Neural progenitor cell (in vitro differentiated cells): ENCODE measurements around the gene NT5C1A. TPM values are rescaled to one million over a fixed set of nuclear protein-coding genes. Genes with fewer than 3 reads are reported as not detected.

Source experiments
- DNase-seq: peaks from one replicate; pipeline ENCODE4 v3.0.0-alpha.2; 2016; ENCODE audit warnings: low spot score
- H2AFZ ChIP-seq: fragments of 200-600 bp; sonication (generic); replicated peaks from 2 replicates; pipeline ENCODE4 v1.6.1; 2016; ENCODE audit warnings: antibody characterized with exemption
- H3F3A ChIP-seq: fragments of 200-600 bp; sonication (generic); 2 replicates; pipeline ENCODE4 v1.6.1; 2016; ENCODE audit warnings: antibody characterized with exemption, low read depth
- H3K27ac ChIP-seq: fragments of 200-600 bp; sonication (generic); 2 replicates; pipeline ENCODE4 v1.5.1; 2016; ENCODE audit warnings: mild to moderate bottlenecking
- H3K27me3 ChIP-seq: fragments of 200-600 bp; sonication (generic); 2 replicates; pipeline ENCODE4 v1.6.1; 2016; ENCODE audit warnings: mild to moderate bottlenecking, moderate library complexity
- H3K36me3 ChIP-seq: fragments of 200-600 bp; sonication (generic); 2 replicates; pipeline ENCODE4 v1.5.1; 2016
- H3K4me1 ChIP-seq: fragments of 200-600 bp; sonication (generic); 2 replicates; pipeline ENCODE4 v1.6.1; 2016; ENCODE audit warnings: mixed run types
- H3K4me2 ChIP-seq: fragments of 200-600 bp; sonication (generic); 2 replicates; pipeline ENCODE4 v1.6.1; 2016
- H3K4me3 ChIP-seq: fragments of 200-600 bp; sonication (generic); 2 replicates; pipeline ENCODE4 v1.5.1; 2016
- H3K79me2 ChIP-seq: fragments of 200-600 bp; sonication (generic); 2 replicates; pipeline ENCODE4 v1.6.1; 2016; ENCODE audit warnings: low read depth
- H3K9ac ChIP-seq: fragments of 200-600 bp; sonication (generic); 2 replicates; pipeline ENCODE4 v1.6.1; 2016
- H3K9me3 ChIP-seq: fragments of 200-600 bp; sonication (generic); 2 replicates; pipeline ENCODE4 v1.5.1; 2016; ENCODE audit warnings: low read depth
- H4K20me1 ChIP-seq: fragments of 200-600 bp; sonication (generic); 2 replicates; pipeline ENCODE4 v1.6.1; 2016; ENCODE audit warnings: low read depth
- H3K27ac Mint-ChIP-seq: 3 replicates; pipeline ENCODE4 v1.8.0; 2021; ENCODE audit warnings: mixed read lengths
- H3K27me3 Mint-ChIP-seq: 2 replicates; pipeline ENCODE4 v1.8.0; 2022; ENCODE audit warnings: low read depth, mild to moderate bottlenecking, inconsistent platforms, moderate library complexity, mixed read lengths; ENCODE audit not compliant: insufficient read depth
- H3K36me3 Mint-ChIP-seq: 3 replicates; pipeline ENCODE4 v1.8.0; 2021; ENCODE audit warnings: mixed read lengths
- H3K4me1 Mint-ChIP-seq: 3 replicates; pipeline ENCODE4 v1.8.0; 2021; ENCODE audit warnings: mixed read lengths
- H3K4me3 Mint-ChIP-seq: 3 replicates; pipeline ENCODE4 v1.8.0; 2021; ENCODE audit warnings: mild to moderate bottlenecking, moderate library complexity, mixed read lengths
- H3K9me3 Mint-ChIP-seq: 3 replicates; pipeline ENCODE4 v1.8.0; 2020; ENCODE audit warnings: mixed read lengths
- EZH2 ChIP-seq: fragments of 200-600 bp; sonication (generic); IDR thresholded peaks from 2 replicates; pipeline ENCODE4 v1.6.1; 2017; ENCODE audit warnings: antibody characterized with exemption, mild to moderate bottlenecking, moderate library complexity
- EZH2phosphoT487 ChIP-seq: fragments of 200-600 bp; sonication (generic); IDR thresholded peaks from 2 replicates; pipeline ENCODE4 v1.6.1; 2017; ENCODE audit warnings: antibody characterized with exemption
- total RNA-seq: library from RNA; depleted of rRNA; stranded (reverse); fragments of >200 nt; gene quantifications from 2 replicates; pipeline ENCODE4 v1.2.3, GENCODE V29; 2015; ENCODE audit warnings: low replicate concordance
- TF ChIP-seq, protein P1 (sequence below): fragments of 200-600 bp; sonication (generic); IDR thresholded peaks from 2 replicates; pipeline ENCODE4 v1.5.1; 2017; ENCODE audit warnings: antibody characterized with exemption, mild to moderate bottlenecking

The NT5C1A gene
- total RNA-seq, 1 donor from 2014 or later, result not detected

GRCh38 chr1:39653546-39654031 is 18.3 kb downstream of the NT5C1A start:
- H3K4me3 Mint-ChIP-seq, result no peak overlapping the region
- H3K36me3 ChIP-seq, result no peaks in the 10 kb centered on the region
- no peaks in the 10 kb centered on the region for H4K20me1 ChIP-seq
- peaks cover 11% of the 10 kb centered on the region for H3K27me3 Mint-ChIP-seq
- no peak overlapping the region for H3K9ac ChIP-seq
- no peaks in the 10 kb centered on the region for H3K79me2 ChIP-seq
- H3K4me2 ChIP-seq, result no peak overlapping the region
- peak overlapping the region; percentile 70 for H2AFZ ChIP-seq
- no peaks in the 10 kb centered on the region for H3K9me3 Mint-ChIP-seq
- no peaks in the 10 kb centered on the region for H3F3A ChIP-seq
- H3K9me3 ChIP-seq, result no peaks in the 10 kb centered on the region
- H3K27ac ChIP-seq, result no peak overlapping the region
- DNase-seq, result peak; percentile 80
- H3K4me1 ChIP-seq, result no peaks in the 10 kb centered on the region
- peak overlapping the region; percentile 1 for H3K27ac Mint-ChIP-seq
- peaks cover 14% of the 10 kb centered on the region for H3K4me1 Mint-ChIP-seq
- no peak for TF ChIP-seq EZH2
- TF ChIP-seq, protein P1, sequence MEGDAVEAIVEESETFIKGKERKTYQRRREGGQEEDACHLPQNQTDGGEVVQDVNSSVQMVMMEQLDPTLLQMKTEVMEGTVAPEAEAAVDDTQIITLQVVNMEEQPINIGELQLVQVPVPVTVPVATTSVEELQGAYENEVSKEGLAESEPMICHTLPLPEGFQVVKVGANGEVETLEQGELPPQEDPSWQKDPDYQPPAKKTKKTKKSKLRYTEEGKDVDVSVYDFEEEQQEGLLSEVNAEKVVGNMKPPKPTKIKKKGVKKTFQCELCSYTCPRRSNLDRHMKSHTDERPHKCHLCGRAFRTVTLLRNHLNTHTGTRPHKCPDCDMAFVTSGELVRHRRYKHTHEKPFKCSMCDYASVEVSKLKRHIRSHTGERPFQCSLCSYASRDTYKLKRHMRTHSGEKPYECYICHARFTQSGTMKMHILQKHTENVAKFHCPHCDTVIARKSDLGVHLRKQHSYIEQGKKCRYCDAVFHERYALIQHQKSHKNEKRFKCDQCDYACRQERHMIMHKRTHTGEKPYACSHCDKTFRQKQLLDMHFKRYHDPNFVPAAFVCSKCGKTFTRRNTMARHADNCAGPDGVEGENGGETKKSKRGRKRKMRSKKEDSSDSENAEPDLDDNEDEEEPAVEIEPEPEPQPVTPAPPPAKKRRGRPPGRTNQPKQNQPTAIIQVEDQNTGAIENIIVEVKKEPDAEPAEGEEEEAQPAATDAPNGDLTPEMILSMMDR, result peak; percentile 90
- H3K36me3 Mint-ChIP-seq, result no peaks in the 10 kb centered on the region
- H3K27me3 ChIP-seq, result peaks cover 73% of the 10 kb centered on the region
- no peak overlapping the region for H3K4me3 ChIP-seq

DNA sequence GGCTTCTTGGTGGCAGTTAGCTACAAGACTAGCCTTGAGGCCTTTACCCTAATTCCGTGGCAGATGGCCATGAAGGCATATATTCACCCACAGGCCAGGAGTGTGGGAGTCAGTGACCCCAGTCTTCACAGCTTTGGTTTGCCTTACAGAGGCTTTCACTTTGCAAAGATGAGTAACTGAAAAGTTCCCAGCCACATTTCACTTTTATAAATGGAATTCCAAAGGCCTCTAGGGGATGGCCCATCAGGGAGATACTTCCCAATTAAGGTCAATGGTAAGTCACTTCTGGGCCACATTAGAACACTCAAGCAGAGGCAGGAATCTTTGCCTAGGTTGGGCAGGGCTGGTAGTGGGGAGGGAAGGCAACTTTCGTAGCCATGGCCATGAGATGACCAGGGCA is 19.4 kb downstream of the NT5C1A start:
- Mint-ChIP-seq H3K36me3 (no peaks in the 10 kb centered on the region), H3K27ac (no peak overlapping the region), H3K9me3 (no peaks in the 10 kb centered on the region), H3K4me1 (peaks cover 7% of the 10 kb centered on the region), H3K4me3 (no peak overlapping the region), H3K27me3 (peaks cover 8% of the 10 kb centered on the region)
- Histone ChIP-seq H3F3A (no peaks in the 10 kb centered on the region), H3K9ac (no peak overlapping the region), H3K4me3 (no peak overlapping the region), H3K27me3 (peaks cover 75% of the 10 kb centered on the region), H3K4me1 (no peaks in the 10 kb centered on the region), H3K36me3 (no peaks in the 10 kb centered on the region), H3K9me3 (no peaks in the 10 kb centered on the region), H3K27ac (no peak overlapping the region), H3K4me2 (no peak overlapping the region), H4K20me1 (no peaks in the 10 kb centered on the region), H2AFZ (no peak overlapping the region), H3K79me2 (no peaks in the 10 kb centered on the region)
- no peak for DNase-seq
- TF ChIP-seq, protein P1, result no peak

- H3K27me3 ChIP-seq, result peaks cover 74% of the 10 kb centered on the region
- H3F3A ChIP-seq, result no peaks in the 10 kb centered on the region
- no peak overlapping the region for H3K27ac Mint-ChIP-seq
- no peak overlapping the region for H3K27ac ChIP-seq
- no peaks in the 10 kb centered on the region for H3K4me1 ChIP-seq
- H3K9me3 Mint-ChIP-seq, result no peaks in the 10 kb centered on the region
- no peaks in the 10 kb centered on the region for H3K79me2 ChIP-seq
- H3K9ac ChIP-seq, result no peak overlapping the region
- no peak overlapping the region for H3K4me2 ChIP-seq
- peaks cover 10% of the 10 kb centered on the region for H3K27me3 Mint-ChIP-seq
- no peak for DNase-seq
- no peaks in the 10 kb centered on the region for H3K9me3 ChIP-seq
- H4K20me1 ChIP-seq, result no peaks in the 10 kb centered on the region
- H2AFZ ChIP-seq, result no peak overlapping the region
- H3K4me1 Mint-ChIP-seq, result peaks cover 8% of the 10 kb centered on the region
- no peaks in the 10 kb centered on the region for H3K36me3 Mint-ChIP-seq
- H3K4me3 Mint-ChIP-seq, result no peak overlapping the region
- H3K36me3 ChIP-seq, result no peaks in the 10 kb centered on the region
- TF ChIP-seq EZH2phosphoT487 (no peak), EZH2 (no peak)
- TF ChIP-seq, protein P1, result no peak
- H3K4me3 ChIP-seq, result no peak overlapping the region
These were observed 19.8 kb downstream of the NT5C1A start for GRCh38 chr1:39652105-39652504.
